ENCODE data around the gene SSH3. TPM values are rescaled to one million over a fixed set of nuclear protein-coding genes. Genes with fewer than 3 reads are reported as not detected.

Gene SSH3
- total and polyA plus RNA-seq, 2 of the 4 experiments (the other 2 are of a cell fraction) = 7.3 to 26.7 TPM

DNA sequence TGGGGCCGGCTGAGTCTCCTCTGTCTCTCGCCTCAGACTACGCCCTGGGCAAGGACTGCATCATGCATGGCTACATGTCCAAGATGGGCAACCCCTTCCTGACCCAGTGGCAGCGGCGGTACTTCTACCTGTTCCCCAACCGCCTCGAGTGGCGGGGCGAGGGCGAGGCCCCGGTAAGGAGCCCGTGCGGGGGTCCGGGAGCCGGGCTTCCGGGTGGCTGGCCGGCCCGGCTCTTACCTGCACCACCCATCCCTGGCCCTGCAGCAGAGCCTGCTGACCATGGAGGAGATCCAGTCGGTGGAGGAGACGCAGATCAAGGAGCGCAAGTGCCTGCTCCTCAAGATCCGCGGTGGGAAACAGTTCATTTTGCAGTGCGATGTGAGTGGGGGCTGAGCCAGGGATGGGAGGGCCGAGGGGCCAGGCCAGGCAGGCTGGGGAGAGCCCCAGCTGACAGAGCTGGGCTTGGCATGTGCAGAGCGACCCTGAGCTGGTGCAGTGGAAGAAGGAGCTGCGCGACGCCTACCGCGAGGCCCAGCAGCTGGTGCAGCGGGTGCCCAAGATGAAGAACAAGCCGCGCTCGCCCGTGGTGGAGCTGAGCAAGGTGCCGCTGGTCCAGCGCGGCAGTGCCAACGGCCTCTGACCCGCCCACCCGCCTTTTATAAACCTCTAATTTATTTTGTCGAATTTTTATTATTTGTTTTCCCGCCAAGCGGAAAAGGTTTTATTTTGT, 18.4 kb upstream of the SSH3 start:
- in situ Hi-C loops (cut with MboI; ENCODE audit: low sequenced_read_pairs) (no loop called here), intact Hi-C loops (cut with micrococcal nuclease) (no loop called here), dilution Hi-C loops (cut with HindIII; ENCODE audit: low sequenced_read_pairs, unreplicated experiment) (no loop called here)
- BruUV-seq (replicated peaks) = no TSS peak
- no peaks in the 10 kb centered on the region for H3K9me3 ChIP-seq (ENCODE audit: control insufficient read depth, insufficient read depth, low read length)
- H4K91ac ChIP-seq (ENCODE audit: insufficient read depth, low read depth, low read length) = no peak overlapping the region
- H3K36me3 ChIP-seq (ENCODE audit: control insufficient read depth, insufficient read depth, low read length) = peaks cover 59% of the 10 kb centered on the region
- no peak overlapping the region for H2BK20ac ChIP-seq (ENCODE audit: low read depth, low read length)
- no peak overlapping the region for H3K56ac ChIP-seq (ENCODE audit: extremely low read depth, insufficient read depth, low read length)
- no peak overlapping the region for H2BK15ac ChIP-seq (ENCODE audit: low read depth, low read length)
- no peak overlapping the region for H3K4me2 ChIP-seq (ENCODE audit: low read depth, low read length)
- peaks cover 3 to 29% of the 10 kb centered on the region in 2 experiments for H3K79me1 ChIP-seq (ENCODE audit: low read depth in 1 of 2, low read length in 2 of 2)
- H2AK5ac ChIP-seq (ENCODE audit: low read depth, low read length) = no peak overlapping the region
- no peaks in the 10 kb centered on the region for H4K20me1 ChIP-seq (ENCODE audit: insufficient read depth, low read length)
- ATAC-seq (ENCODE audit: low read depth) = no peak
- no peak overlapping the region for H4K8ac ChIP-seq (ENCODE audit: low read depth in 2 of 2, low read length in 2 of 2)
- no peak overlapping the region for H2AK9ac ChIP-seq (replicated peaks; ENCODE audit: low read depth, low read length, poor library complexity)
- no peak overlapping the region for H3K18ac ChIP-seq (ENCODE audit: low read depth, low read length)
- no peak for TF ChIP-seq NFE2L2 (IDR thresholded peaks at IDR 0.05; ENCODE audit: low read depth, low read length)
- H2BK120ac ChIP-seq (ENCODE audit: low read depth, low read length) = no peak overlapping the region
- H3K27me3 ChIP-seq (ENCODE audit: control insufficient read depth, insufficient read depth, low read length) = no peaks in the 10 kb centered on the region
- POLR2A ChIA-PET (ENCODE audit: unreplicated experiment) = no interaction called here
- no peak overlapping the region for H3K4me3 ChIP-seq (ENCODE audit: insufficient read depth, low read depth, low read length)
- H4K5ac ChIP-seq (ENCODE audit: low read depth, low read length) = no peak overlapping the region
- H3K4ac ChIP-seq (ENCODE audit: low read depth, low read length) = no peak overlapping the region
- H3K23ac ChIP-seq (ENCODE audit: low read depth, low read length) = no peak overlapping the region
- no peak for DNase-seq
- 95% methylated on average over 8 of the region's 45 CpGs; no CpG with 5 or more reads in 1 of the 2 experiments for WGBS, 2 experiments (ENCODE audit: extremely low coverage in 2 of 2, insufficient read length in 1 of 2)
- peaks cover 9% of the 10 kb centered on the region; the same call in 1 of the 2 replicates for H3K9me1 ChIP-seq (ENCODE audit: insufficient read depth, low read length)
- no peak overlapping the region for H3K9ac ChIP-seq (ENCODE audit: low read depth, low read length)
- CTCF ChIA-PET = no interaction called here
- H3K4me1 ChIP-seq (ENCODE audit: control insufficient read depth, insufficient read depth, low read length) = peaks cover 8% of the 10 kb centered on the region
- H3K14ac ChIP-seq (replicated peaks; ENCODE audit: low read depth, low read length) = no peak overlapping the region
- no peak overlapping the region for H2AFZ ChIP-seq (replicated peaks; ENCODE audit: low read length, poor library complexity)
- no peak overlapping the region for H3K27ac ChIP-seq (ENCODE audit: insufficient read depth, low read length)
- no peak overlapping the region for H2BK5ac ChIP-seq (ENCODE audit: low read depth, low read length, poor library complexity, severe bottlenecking)
